Large intestine (tissue), 3 donors: Measurements from ENCODE around the gene GRID1. TPM values are rescaled to one million over a fixed set of nuclear protein-coding genes. Genes with fewer than 3 reads are reported as not detected.

Experiments used
- DNase-seq, 2 donors: peaks; one replicate each; pipeline versions ENCODE4 v3.0.0 to v3.0.0-alpha.2; 2013
- H3K27ac ChIP-seq: one replicate; pipeline ENCODE4 v1.5.1; 2013; ENCODE audit warnings: low read length
- H3K27me3 ChIP-seq: 2 replicates; pipeline ENCODE4 v1.6.1; 2013; ENCODE audit warnings: low read length; ENCODE audit not compliant: control insufficient read depth, insufficient read depth
- H3K36me3 ChIP-seq: 2 replicates; pipeline ENCODE4 v1.6.1; 2013; ENCODE audit warnings: low read length; ENCODE audit not compliant: control insufficient read depth, insufficient read depth
- H3K4me1 ChIP-seq: one replicate; pipeline ENCODE4 v1.6.1; 2013; ENCODE audit warnings: low read length; ENCODE audit not compliant: control insufficient read depth, insufficient read depth
- H3K4me3 ChIP-seq: one replicate; pipeline ENCODE4 v1.5.1; 2013; ENCODE audit warnings: low read length
- H3K9me3 ChIP-seq: one replicate; pipeline ENCODE4 v1.6.1; 2013; ENCODE audit warnings: mild to moderate bottlenecking, low read depth, low read length, moderate library complexity; ENCODE audit not compliant: control insufficient read depth
- WGBS: methylation state at CpG from one replicate; pipeline ENCODE4 v1.1.5; 2013; ENCODE audit warnings: low lambda C conversion rate; ENCODE audit not compliant: insufficient coverage; 5-methylcytosine and 5-hydroxymethylcytosine counted together
- polyA plus RNA-seq: library from polyadenylated mRNA; unstranded; fragments of 120-200 nt; gene quantifications from one replicate; pipeline ENCODE4 v1.2.1, GENCODE V29; 2013

Gene GRID1
- polyA plus RNA-seq, 1 donor, result 1.7 TPM

DNA sequence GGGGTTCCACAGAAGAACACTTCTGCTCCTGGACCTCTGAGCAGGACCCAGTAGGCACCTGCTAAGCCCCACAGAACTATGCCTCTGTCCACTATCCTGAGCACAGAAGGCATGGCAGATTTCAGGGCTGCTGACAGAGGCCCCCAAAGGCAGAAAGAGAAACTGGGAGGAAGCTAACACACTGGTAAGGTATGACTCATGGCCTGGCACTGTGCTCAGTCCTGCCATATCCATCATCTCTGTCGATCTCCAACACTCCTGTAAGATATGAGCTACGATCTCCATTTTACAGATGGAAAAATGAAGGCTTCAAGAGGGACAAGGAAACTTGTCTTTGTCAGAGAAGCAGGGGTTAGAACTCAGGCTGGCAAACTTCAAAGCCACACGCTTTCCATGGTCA lies 62.2 kb downstream of the GRID1 start:
- no peak overlapping the region for H3K4me3 ChIP-seq
- DNase-seq, result no peak
- no peaks in the 10 kb centered on the region for H3K27me3 ChIP-seq
- H3K4me1 ChIP-seq, result no peaks in the 10 kb centered on the region
- no peak overlapping the region for H3K27ac ChIP-seq
- no CpG with 5 or more reads among the region's 3 CpGs for WGBS
- no peaks in the 10 kb centered on the region for H3K36me3 ChIP-seq
- no peaks in the 10 kb centered on the region for H3K9me3 ChIP-seq

DNA sequence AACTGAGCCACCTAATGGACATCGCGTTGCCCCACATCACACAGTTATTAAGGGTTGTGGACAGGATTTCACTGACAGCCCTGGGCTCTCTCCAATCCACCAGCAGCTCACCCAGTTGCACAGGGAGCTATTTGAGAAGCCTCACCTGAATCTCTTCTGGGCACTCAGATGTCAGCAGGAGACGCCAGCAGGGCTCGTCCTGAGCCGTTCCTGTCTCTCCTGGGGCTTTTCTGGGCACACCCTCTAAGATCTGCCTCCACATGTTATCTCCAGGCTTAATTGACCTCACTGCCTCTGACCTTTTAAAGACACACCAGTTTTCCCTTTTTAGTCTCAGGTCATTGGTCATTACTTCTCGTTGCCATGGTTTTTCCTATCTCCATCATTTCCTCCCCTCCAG lies 63.0 kb downstream of the GRID1 start:
- no peak overlapping the region for H3K4me3 ChIP-seq
- H3K27me3 ChIP-seq, result no peaks in the 10 kb centered on the region
- H3K27ac ChIP-seq, result no peak overlapping the region
- H3K36me3 ChIP-seq, result no peaks in the 10 kb centered on the region
- H3K9me3 ChIP-seq, result no peaks in the 10 kb centered on the region
- H3K4me1 ChIP-seq, result no peaks in the 10 kb centered on the region
- WGBS, result no CpG with 5 or more reads among the region's 6 CpGs
- DNase-seq, result no peak

DNA sequence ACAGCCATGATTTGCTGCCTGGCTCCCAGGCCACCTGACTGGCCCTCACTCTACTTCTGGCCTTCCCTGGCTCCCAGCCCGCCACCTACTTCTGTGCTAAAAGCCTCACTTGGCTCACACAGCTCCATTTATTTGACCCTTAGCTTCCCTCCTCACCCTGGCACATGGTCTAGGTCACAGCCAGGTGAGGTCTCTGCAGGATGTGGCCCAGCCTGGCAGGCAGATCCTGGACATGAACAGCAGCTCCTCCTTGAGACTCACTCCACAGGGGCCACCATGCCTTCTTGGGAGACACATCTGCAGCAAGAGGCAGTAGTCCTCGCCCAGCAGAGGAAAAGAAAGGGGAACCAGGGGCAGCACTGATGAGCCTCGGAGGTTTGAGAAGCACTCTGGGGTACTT lies 64.6 kb downstream of the GRID1 start:
- no CpG with 5 or more reads among the region's 3 CpGs for WGBS
- Histone ChIP-seq H3K4me3 (no peak overlapping the region), H3K27me3 (no peaks in the 10 kb centered on the region), H3K4me1 (no peaks in the 10 kb centered on the region), H3K36me3 (no peaks in the 10 kb centered on the region), H3K9me3 (no peaks in the 10 kb centered on the region), H3K27ac (no peak overlapping the region)
- no peak for DNase-seq

DNA sequence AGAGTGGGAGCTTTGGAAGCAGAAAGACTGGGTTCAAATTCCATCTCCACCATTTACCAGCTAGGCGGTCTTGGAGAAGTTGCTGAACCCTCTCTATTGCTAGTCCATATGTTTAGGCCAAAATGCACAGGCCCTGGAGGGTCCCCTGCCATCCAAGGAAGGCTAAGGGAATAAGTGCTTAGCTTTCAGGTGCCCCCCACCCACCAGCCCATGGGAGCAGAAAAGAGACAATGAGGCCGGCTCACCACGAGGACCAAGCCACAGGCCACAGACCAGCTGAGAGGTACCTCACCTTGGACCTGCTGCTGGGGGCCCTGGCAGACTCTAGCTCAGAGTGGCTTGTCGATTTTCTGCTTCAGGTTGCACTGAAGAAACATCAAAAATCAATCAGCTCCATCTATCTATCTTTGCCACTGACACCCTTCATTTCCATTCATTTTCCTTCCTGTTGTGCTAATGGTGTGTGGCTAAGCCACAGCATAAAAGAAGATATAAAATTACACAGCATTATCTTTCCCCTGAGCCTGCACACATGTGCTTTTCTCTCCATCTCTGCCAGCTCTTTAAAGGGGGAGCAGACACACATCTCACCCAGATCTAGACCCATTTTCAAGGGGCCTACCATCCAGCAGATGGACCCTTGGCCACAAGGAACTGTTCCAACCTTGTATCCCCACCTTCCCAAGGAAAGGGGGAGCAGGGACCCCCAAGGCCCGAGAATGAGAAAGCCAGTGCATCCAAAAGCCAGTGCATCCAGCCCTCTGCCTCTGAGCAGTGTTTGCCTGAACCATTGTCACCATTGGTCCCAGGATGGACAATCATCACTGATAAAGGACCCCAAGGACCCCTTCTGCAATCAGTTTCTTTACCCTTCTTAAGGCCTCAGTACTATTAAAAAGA lies 65.4 kb downstream of the GRID1 start:
- no peak overlapping the region for H3K4me3 ChIP-seq
- WGBS, result no CpG with 5 or more reads among the region's 5 CpGs
- H3K27me3 ChIP-seq, result no peaks in the 10 kb centered on the region
- no peaks in the 10 kb centered on the region for H3K4me1 ChIP-seq
- H3K36me3 ChIP-seq, result no peaks in the 10 kb centered on the region
- H3K9me3 ChIP-seq, result no peaks in the 10 kb centered on the region
- DNase-seq, result no peak
- H3K27ac ChIP-seq, result no peak overlapping the region

DNA sequence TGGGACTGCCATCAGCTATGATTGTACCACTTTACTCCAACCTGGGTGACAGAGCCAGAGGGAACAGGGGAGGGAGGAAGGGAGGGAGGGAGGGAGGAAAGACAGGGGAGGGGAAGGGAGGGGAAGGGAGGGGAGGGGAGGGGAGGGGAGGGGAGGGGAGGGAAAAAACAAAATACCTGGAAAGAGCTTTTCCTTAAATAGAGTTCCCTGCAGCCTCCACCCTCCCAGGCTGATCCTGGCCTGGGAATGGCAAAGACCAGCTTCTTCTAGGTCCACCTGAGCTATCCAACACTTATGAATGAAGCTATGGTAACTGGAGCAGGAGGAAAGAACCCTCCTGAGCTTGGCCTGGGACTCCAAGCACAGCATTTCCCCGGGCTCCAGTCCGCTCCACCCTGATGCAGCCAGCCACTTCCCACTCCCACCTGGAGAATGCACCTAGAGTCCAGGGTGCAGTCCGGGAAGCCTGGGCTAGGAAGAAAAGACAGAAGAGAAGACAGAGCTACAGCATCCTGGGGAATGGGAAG lies 66.1 kb downstream of the GRID1 start:
- Histone ChIP-seq H3K27me3 (no peaks in the 10 kb centered on the region), H3K27ac (no peak overlapping the region), H3K4me1 (no peaks in the 10 kb centered on the region), H3K36me3 (no peaks in the 10 kb centered on the region), H3K4me3 (no peak overlapping the region), H3K9me3 (no peaks in the 10 kb centered on the region)
- no CpG with 5 or more reads among the region's 3 CpGs for WGBS
- no peak for DNase-seq

DNA sequence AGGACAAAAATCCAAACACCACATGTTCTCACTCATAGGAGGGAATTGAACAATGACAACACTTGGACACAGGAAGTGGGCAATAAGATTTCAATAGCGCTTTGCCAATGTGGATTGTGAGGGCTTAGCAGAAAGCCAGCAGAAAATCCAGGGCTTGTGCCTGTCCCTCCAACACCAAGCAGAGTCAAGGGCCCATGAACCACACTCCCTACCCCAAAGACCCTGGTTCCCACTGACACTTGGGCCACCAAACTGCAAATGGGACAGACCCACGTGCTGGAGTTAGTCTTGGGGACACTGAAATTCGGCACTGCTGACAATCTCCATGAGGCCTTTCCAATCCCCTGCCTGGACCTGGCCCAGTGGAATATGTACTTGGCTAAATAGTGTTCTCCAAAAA lies 67.0 kb downstream of the GRID1 start:
- Histone ChIP-seq H3K9me3 (no peaks in the 10 kb centered on the region), H3K36me3 (no peaks in the 10 kb centered on the region), H3K4me1 (no peaks in the 10 kb centered on the region), H3K27me3 (no peaks in the 10 kb centered on the region), H3K4me3 (no peak overlapping the region), H3K27ac (no peak overlapping the region)
- no CpG with 5 or more reads among the region's 3 CpGs for WGBS
- DNase-seq, result no peak

DNA sequence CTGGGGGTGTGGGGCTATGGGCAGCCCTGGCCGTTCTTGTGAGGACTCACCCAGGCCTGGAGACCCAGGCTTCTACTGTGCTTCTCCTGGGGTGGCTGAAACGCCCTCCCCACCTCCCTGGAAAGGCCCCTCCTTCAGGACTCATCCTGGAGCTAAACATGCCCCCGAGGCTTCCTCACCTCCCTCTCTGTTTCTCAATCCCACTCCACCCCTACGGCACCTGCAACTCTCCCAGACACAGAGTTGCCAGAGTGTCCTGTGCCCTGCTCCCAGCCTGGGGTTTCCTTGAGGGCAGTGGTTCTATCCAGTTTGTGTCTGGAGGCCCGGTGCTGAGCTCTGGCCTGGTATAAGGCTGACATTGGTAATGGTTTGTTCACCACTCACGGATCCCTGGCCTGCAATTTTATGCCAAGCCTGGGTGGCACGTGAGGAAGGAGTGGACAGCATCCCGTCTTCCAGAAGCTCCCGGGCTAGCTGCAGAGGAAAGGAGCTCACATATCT lies 68.0 kb downstream of the GRID1 start:
- no peaks in the 10 kb centered on the region for H3K4me1 ChIP-seq
- no peaks in the 10 kb centered on the region for H3K36me3 ChIP-seq
- H3K9me3 ChIP-seq, result no peaks in the 10 kb centered on the region
- no peak overlapping the region for H3K4me3 ChIP-seq
- WGBS, result no CpG with 5 or more reads among the region's 9 CpGs
- no peak overlapping the region for H3K27ac ChIP-seq
- no peaks in the 10 kb centered on the region for H3K27me3 ChIP-seq
- DNase-seq, result no peak

DNA sequence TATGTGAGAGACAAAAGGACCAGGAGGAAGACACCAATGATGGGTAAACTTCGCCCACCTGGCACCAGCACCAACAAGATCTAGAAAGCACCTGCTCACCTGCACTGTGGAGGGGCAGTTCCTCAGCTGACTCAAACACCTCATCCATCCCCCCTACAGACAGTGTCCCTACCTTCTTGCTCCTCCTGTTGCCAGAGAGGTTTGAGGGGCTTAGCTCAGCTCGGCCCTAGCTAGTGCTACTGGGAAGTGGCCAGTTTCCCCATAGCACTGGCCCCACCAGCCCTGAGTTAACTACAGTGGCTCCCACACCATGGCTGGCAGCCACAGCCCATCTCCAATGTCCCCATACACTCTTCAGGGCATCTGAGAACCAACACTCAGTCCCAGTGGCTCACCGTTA lies 70.8 kb downstream of the GRID1 start:
- Histone ChIP-seq H3K9me3 (no peaks in the 10 kb centered on the region), H3K4me3 (no peak overlapping the region), H3K36me3 (no peaks in the 10 kb centered on the region), H3K27me3 (no peaks in the 10 kb centered on the region), H3K4me1 (no peaks in the 10 kb centered on the region), H3K27ac (no peak overlapping the region)
- 80% methylated on average over 1 of the region's 3 CpGs for WGBS
- DNase-seq, result no peak

DNA sequence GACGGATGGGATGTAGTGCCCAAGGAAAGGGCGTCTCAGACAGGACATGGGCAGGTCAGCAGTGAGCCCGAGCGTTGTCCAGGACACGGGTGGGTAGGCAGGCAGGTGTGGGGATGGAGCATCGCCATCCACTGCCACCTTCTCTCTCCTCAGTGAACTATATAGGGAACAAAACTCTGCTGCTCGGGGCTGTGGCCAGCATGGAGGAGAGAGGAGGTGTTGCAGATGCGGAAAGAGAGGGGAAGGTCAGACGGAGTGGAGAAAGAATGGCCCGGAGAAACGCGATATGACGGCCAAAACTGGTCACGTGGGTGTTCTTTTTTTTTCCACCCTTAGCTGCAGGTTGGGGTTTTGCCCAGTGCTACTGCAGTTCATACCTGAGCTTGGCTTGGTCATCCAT lies 71.2 kb downstream of the GRID1 start:
- no peak overlapping the region for H3K27ac ChIP-seq
- no peaks in the 10 kb centered on the region for H3K27me3 ChIP-seq
- 92% methylated on average over 7 of the region's 14 CpGs for WGBS
- H3K36me3 ChIP-seq, result no peaks in the 10 kb centered on the region
- no peak for DNase-seq
- no peaks in the 10 kb centered on the region for H3K9me3 ChIP-seq
- no peaks in the 10 kb centered on the region for H3K4me1 ChIP-seq
- H3K4me3 ChIP-seq, result no peak overlapping the region

DNA sequence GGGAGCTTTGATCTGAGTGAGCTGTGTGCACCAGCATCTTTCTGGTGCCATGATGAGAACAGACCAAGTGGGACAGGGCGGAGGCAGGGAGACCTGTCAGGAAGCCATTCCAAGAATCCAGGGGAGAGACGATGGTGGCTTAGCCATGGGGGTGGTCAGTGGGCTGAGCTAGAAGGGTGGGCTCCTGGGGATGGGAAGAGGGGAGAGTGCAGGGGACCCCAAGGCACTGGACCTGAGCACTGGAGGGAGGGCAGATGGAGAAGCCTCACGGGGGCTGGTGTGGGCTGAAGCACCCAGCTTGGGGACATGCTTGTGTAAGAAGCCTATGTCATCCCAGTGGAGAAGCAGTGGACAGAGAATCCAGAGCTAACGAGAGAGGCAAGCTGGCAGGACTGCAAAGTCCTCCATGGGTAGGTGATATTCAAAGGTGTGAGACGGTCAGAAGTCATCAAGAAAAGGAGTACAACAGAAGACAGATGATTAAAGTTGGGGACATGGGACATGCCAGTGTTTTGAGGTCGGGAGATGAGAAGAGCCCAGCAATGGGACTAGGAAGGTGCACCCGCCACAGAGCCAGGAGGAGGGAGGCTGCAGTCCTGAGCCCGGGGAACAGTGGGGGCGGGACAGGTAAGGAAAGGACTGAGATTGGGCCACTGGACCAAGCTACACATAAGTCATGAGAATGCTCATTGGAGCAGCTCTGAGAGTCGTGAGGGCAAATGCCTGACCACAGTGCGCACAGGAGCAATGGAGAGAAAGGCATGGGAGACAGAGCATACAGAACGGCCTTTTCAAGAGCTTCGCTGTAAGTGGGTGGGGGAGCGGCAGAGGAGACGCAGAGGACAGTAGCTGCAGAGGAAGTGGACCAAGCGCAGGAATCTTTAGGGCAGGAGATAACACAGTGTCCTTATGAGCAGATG lies 72.0 kb downstream of the GRID1 start:
- no peak overlapping the region for H3K4me3 ChIP-seq
- H3K27ac ChIP-seq, result no peak overlapping the region
- DNase-seq, result no peak
- H3K27me3 ChIP-seq, result no peaks in the 10 kb centered on the region
- 92% methylated on average over 5 of the region's 16 CpGs for WGBS
- no peaks in the 10 kb centered on the region for H3K4me1 ChIP-seq
- no peaks in the 10 kb centered on the region for H3K9me3 ChIP-seq
- no peaks in the 10 kb centered on the region for H3K36me3 ChIP-seq
